Naive thymus-derived CD4-positive, alpha-beta T cell (primary cell): ENCODE data around the gene SELPLG. TPM values are rescaled to one million over a fixed set of nuclear protein-coding genes. Genes with fewer than 3 reads are reported as not detected.

ENCODE experiments used
- ATAC-seq: fragments of 150-1000 bp; cut with Tn5 transposase; 2 replicates; pipeline ENCODE4 v1.10.0; 2021; ENCODE audit warnings: mild to moderate bottlenecking, moderate library complexity
- CTCF ChIA-PET: fragments of 350-600 bp; sonication (Branson Sonifier 250); formaldehyde crosslinking; loops from one replicate; lab custom pipeline; 2021; ENCODE audit warnings: antibody characterized with exemption; lab: Charles Lee
- POLR2A ChIA-PET: fragments of 350-600 bp; sonication (Branson Sonifier 250); formaldehyde crosslinking; loops from one replicate; lab custom pipeline; 2021; ENCODE audit warnings: antibody characterized with exemption, inconsistent platforms; lab: Charles Lee
- DNase-seq, 9 donors: peaks; one replicate each; pipeline versions ENCODE4 v3.0.0 to v3.0.0-alpha.2; 2020 to 2022; ENCODE audit warnings: mixed read lengths in 1 of 9
- H3K27ac ChIP-seq: one replicate; pipeline ENCODE4 v1.7.0; 2013; ENCODE audit warnings: mild to moderate bottlenecking, low read depth, low read length, moderate library complexity
- H3K27me3 ChIP-seq, 2 donors: one replicate each; pipeline ENCODE4 v1.7.0; 2013; ENCODE audit warnings: low read length in 2 of 2, mild to moderate bottlenecking in 2 of 2, moderate library complexity in 2 of 2; ENCODE audit not compliant: control insufficient read depth in 2 of 2, insufficient read depth in 2 of 2
- H3K36me3 ChIP-seq, 3 experiments: 1 replicate in 2 of 3; 2 replicates in 1 of 3; pipeline ENCODE4 v1.7.0; 2013; ENCODE audit warnings: low read length in 3 of 3, mild to moderate bottlenecking in 3 of 3, moderate library complexity in 1 of 3; ENCODE audit not compliant: insufficient read depth in 3 of 3, control insufficient read depth in 2 of 3
- H3K4me1 ChIP-seq, 2 donors: one replicate each; pipeline ENCODE4 v1.7.0; 2013; ENCODE audit warnings: low read length in 2 of 2, mild to moderate bottlenecking in 2 of 2, moderate library complexity in 1 of 2; ENCODE audit not compliant: control insufficient read depth in 2 of 2, insufficient read depth in 2 of 2
- H3K4me3 ChIP-seq: 2 replicates; pipeline ENCODE4 v1.7.0; 2013; ENCODE audit warnings: mild to moderate bottlenecking, low read length
- H3K9me3 ChIP-seq, 3 experiments: 1 replicate in 2 of 3; 2 replicates in 1 of 3; pipeline ENCODE4 v1.7.0; 2013; ENCODE audit warnings: low read length in 3 of 3; ENCODE audit not compliant: control insufficient read depth in 2 of 3
- H3K27ac Mint-ChIP-seq, 9 donors: one replicate each; pipeline ENCODE4 v1.8.0; 2020 to 2022; ENCODE audit warnings: mixed read lengths in 9 of 9, mild to moderate bottlenecking in 8 of 9, moderate library complexity in 5 of 9, inconsistent platforms in 2 of 9
- H3K27me3 Mint-ChIP-seq, 5 donors: one replicate each; pipeline ENCODE4 v1.8.0; 2021 to 2022; ENCODE audit warnings: mixed read lengths in 5 of 5, mild to moderate bottlenecking in 1 of 5
- H3K36me3 Mint-ChIP-seq, 5 donors: one replicate each; pipeline ENCODE4 v1.8.0; 2020 to 2022; ENCODE audit warnings: mixed read lengths in 5 of 5, mild to moderate bottlenecking in 3 of 5, inconsistent platforms in 1 of 5
- H3K4me1 Mint-ChIP-seq, 7 donors: one replicate each; pipeline ENCODE4 v1.8.0; 2020 to 2022; ENCODE audit warnings: mixed read lengths in 7 of 7, mild to moderate bottlenecking in 3 of 7, inconsistent platforms in 1 of 7
- H3K4me3 Mint-ChIP-seq, 10 donors: one replicate each; pipeline ENCODE4 v1.8.0; 2020 to 2022; ENCODE audit warnings: mild to moderate bottlenecking in 10 of 10, mixed read lengths in 10 of 10, moderate library complexity in 6 of 10, inconsistent platforms in 2 of 10
- H3K9me3 Mint-ChIP-seq, 11 donors: one replicate each; pipeline ENCODE4 v1.8.0; 2020 to 2022; ENCODE audit warnings: mixed read lengths in 11 of 11, mild to moderate bottlenecking in 4 of 11, inconsistent platforms in 1 of 11, moderate library complexity in 1 of 11
- intact Hi-C, 2 donors: fragments of 100-400 bp; cut with micrococcal nuclease; formaldehyde crosslinking; loops; one replicate each; pipeline ENCODE4 v1.15.1; 2023
- polyA plus RNA-seq, 2 donors: library from polyadenylated mRNA; unstranded; fragments of 300-500 nt; fragmentation: Illumina TruSeq; gene quantifications; one replicate each; pipeline ENCODE4 v1.2.3, GENCODE V29; 2021
- total RNA-seq, 6 experiments: library from RNA in 5 of 6; stranded (reverse) in 5 of 6; gene quantifications; 1 replicate in 5 of 6; 2 replicates in 1 of 6; pipeline ENCODE4 v1.2.3 and lab custom pipeline; 2021 to 2026

The SELPLG gene
- total and polyA plus RNA-seq, 7 experiments from 2014 or later, result 54.3 to 831 (median 161) TPM

DNA sequence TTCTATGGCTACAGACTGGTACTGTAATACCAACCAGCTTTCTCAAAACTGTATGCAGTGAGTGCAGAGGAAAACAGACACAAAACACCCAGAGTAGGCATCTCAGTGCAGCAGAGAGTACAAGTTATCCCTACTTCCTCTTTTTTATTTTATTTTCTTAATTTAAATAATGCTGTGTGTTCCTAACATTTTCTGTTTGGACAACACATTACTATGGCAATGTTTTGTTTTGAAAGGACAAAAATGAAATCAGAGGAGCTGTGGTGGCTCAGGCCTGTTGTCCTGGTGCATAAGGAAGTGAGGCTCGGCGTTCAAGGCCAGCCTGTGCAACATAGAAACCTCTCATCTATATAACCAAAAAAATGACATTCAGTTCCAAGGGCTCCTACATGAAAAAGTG lies 33.7 kb upstream of the SELPLG start:
- no peak overlapping the region for H3K4me3 ChIP-seq
- Mint-ChIP-seq H3K4me3 (no peak overlapping the region), H3K9me3 (no peaks in the 10 kb centered on the region), H3K27ac (no peak overlapping the region), H3K36me3 (no peaks in the 10 kb centered on the region), H3K27me3 (no peaks in the 10 kb centered on the region), H3K4me1 (peaks cover 5 to 17% (median 12%) of the 10 kb centered on the region in 7 donors)
- H3K27me3 ChIP-seq, result no peaks in the 10 kb centered on the region
- intact Hi-C loops, result loop anchor here in 1 of 2 donors (10.0 kb wide), 1 partner anchor 717 kb away; no protein-coding TSS in a partner anchor
- ATAC-seq, result peak; percentile 65
- no peak for DNase-seq
- ChIA-PET CTCF (interaction anchor here (1.2 to 6.5 kb wide), 6 partner anchors 12 to 139 kb away, joined by 3 to 145 read pairs (median 4); no protein-coding TSS in a partner anchor), POLR2A (interaction anchor here (1.9 kb wide), 1 partner anchor 136 kb away, joined by 6 read pairs; no protein-coding TSS in a partner anchor)
- no peaks in the 10 kb centered on the region for H3K9me3 ChIP-seq
- no peak overlapping the region for H3K27ac ChIP-seq
- H3K4me1 ChIP-seq, result peaks cover 0 to 3% of the 10 kb centered on the region in 2 donors
- H3K36me3 ChIP-seq, result no peaks in the 10 kb centered on the region

GRCh38 chr12:108666401-108666881 lies 32.7 kb upstream of the SELPLG start:
- no peaks in the 10 kb centered on the region for H3K9me3 ChIP-seq
- H3K27ac Mint-ChIP-seq, result no peak overlapping the region
- H3K4me3 Mint-ChIP-seq, result no peak overlapping the region
- no peaks in the 10 kb centered on the region for H3K36me3 ChIP-seq
- intact Hi-C loops, result loop anchor here in 1 of 2 donors (10.0 kb wide), 1 partner anchor 718 kb away; no protein-coding TSS in a partner anchor
- no peaks in the 10 kb centered on the region for H3K27me3 Mint-ChIP-seq
- H3K9me3 Mint-ChIP-seq, result no peaks in the 10 kb centered on the region
- ChIA-PET POLR2A (interaction anchor here (0.6 to 1.9 kb wide), 3 partner anchors 49 to 137 kb away, joined by 3 to 6 read pairs (median 3); no protein-coding TSS in a partner anchor), CTCF (interaction anchor here (0.6 to 6.5 kb wide), 13 partner anchors 13 to 285 kb away, joined by 3 to 145 read pairs (median 3); no protein-coding TSS in a partner anchor)
- H3K36me3 Mint-ChIP-seq, result no peaks in the 10 kb centered on the region
- H3K4me3 ChIP-seq, result no peak overlapping the region
- H3K27ac ChIP-seq, result no peak overlapping the region
- H3K27me3 ChIP-seq, result no peaks in the 10 kb centered on the region
- ATAC-seq (no peak), DNase-seq (no peak)
- peaks cover 0 to 3% of the 10 kb centered on the region in 2 donors for H3K4me1 ChIP-seq
- H3K4me1 Mint-ChIP-seq, result peaks cover 5 to 17% (median 12%) of the 10 kb centered on the region in 7 donors

GRCh38 chr12:108665608-108666202 lies 32.0 kb upstream of the SELPLG start:
- ATAC-seq (no peak), DNase-seq (no peak)
- no peaks in the 10 kb centered on the region for H3K27me3 ChIP-seq
- CTCF ChIA-PET, result interaction anchor here (0.6 to 6.5 kb wide), 21 partner anchors 13 to 285 kb away, joined by 3 to 145 read pairs (median 4); partner anchors contain the start of gene ISCU
- no peak overlapping the region for H3K27ac ChIP-seq
- H3K36me3 ChIP-seq, result no peaks in the 10 kb centered on the region
- Mint-ChIP-seq H3K27me3 (no peaks in the 10 kb centered on the region), H3K4me3 (no peak overlapping the region), H3K4me1 (peaks cover 5 to 17% (median 12%) of the 10 kb centered on the region in 7 donors), H3K9me3 (no peaks in the 10 kb centered on the region), H3K36me3 (no peaks in the 10 kb centered on the region), H3K27ac (peak overlapping the region in 1 of 9 donors; percentile 18)
- POLR2A ChIA-PET, result interaction anchor here (0.6 to 3.8 kb wide), 5 partner anchors 31 to 138 kb away, joined by 3 to 44 read pairs (median 6); partner anchors contain the start of gene SELPLG
- H3K9me3 ChIP-seq, result no peaks in the 10 kb centered on the region
- intact Hi-C loops, result loop anchor here (1.0 to 10.0 kb wide), 3 partner anchors 25 to 719 kb away; no protein-coding TSS in a partner anchor
- H3K4me3 ChIP-seq, result no peak overlapping the region
- peaks cover 0 to 3% of the 10 kb centered on the region in 2 donors for H3K4me1 ChIP-seq

- no peaks in the 10 kb centered on the region for H3K9me3 ChIP-seq
- Mint-ChIP-seq H3K4me1 (peaks cover 5 to 17% (median 12%) of the 10 kb centered on the region in 7 donors), H3K36me3 (no peaks in the 10 kb centered on the region), H3K4me3 (peak overlapping the region in 1 of 10 donors; percentile 24), H3K27me3 (no peaks in the 10 kb centered on the region), H3K27ac (peak overlapping the region in 8 of 9 donors; percentile 8 to 84 (median 75)), H3K9me3 (no peaks in the 10 kb centered on the region)
- H3K27ac ChIP-seq, result no peak overlapping the region
- DNase-seq (peak; percentile 35 to 83 (median 78)), ATAC-seq (peak; percentile 97)
- H3K4me3 ChIP-seq, result no peak overlapping the region
- ChIA-PET CTCF (interaction anchor here (0.6 to 6.5 kb wide), 35 partner anchors 9 to 430 kb away, joined by 3 to 145 read pairs (median 5); partner anchors contain the start of genes ALKBH2, ISCU and SELPLG), POLR2A (interaction anchor here (0.8 to 3.8 kb wide), 8 partner anchors 16 to 139 kb away, joined by 3 to 44 read pairs (median 4); partner anchors contain the start of genes ISCU and SELPLG)
- intact Hi-C loops, result loop anchor here (1.0 to 10.0 kb wide), 11 partner anchors 26 to 720 kb away; partner anchors contain the start of genes ALKBH2 (in 2 of the 2) and CORO1C (in 2 of the 2)
- no peaks in the 10 kb centered on the region for H3K27me3 ChIP-seq
- no peaks in the 10 kb centered on the region for H3K36me3 ChIP-seq
- H3K4me1 ChIP-seq, result peaks cover 0 to 3% of the 10 kb centered on the region in 2 donors
Observed at GRCh38 chr12:108664338-108665258, 30.9 kb upstream of the SELPLG start.

DNA sequence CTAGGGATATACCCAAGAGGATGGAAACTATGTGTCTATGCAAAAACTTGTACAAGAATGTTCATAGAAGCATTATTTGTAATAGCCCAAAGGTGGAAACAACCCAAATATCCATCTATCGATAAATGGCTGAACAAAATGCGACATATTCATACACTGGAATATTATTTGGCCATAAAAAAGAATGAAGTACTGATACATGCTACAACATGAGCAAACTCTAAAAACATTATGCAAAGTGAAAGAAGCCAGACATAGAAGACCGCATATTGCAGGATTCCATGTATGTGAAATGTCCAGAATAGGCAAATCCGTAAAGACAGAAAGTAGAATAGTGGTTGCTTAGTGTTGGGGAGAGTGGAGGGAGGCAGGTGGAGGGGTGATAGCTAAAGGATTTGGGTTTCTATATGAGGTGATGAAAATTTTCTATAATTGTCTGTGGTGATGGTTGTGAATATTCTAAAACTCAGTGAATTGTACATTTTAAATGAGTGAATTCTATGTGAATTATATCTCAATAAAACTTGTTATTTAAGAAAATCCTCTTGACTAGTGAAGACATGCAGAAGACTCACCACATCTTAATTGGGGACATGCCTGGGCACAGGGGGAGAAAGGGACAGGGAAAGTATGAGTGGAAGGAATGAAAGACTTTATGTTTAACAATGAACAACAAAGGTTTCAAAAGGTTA lies 29.8 kb upstream of the SELPLG start:
- no peaks in the 10 kb centered on the region for H3K27me3 ChIP-seq
- Mint-ChIP-seq H3K36me3 (peaks cover 0 to 3% (median 0%) of the 10 kb centered on the region in 5 donors), H3K27ac (peak overlapping the region in 7 of 9 donors; percentile 30 to 84 (median 63)), H3K4me3 (no peak overlapping the region), H3K4me1 (peaks cover 5 to 17% (median 12%) of the 10 kb centered on the region in 7 donors), H3K27me3 (no peaks in the 10 kb centered on the region), H3K9me3 (no peaks in the 10 kb centered on the region)
- H3K9me3 ChIP-seq, result no peaks in the 10 kb centered on the region
- no peak for DNase-seq
- H3K4me1 ChIP-seq, result peaks cover 0 to 3% of the 10 kb centered on the region in 2 donors
- intact Hi-C loops, result loop anchor here (1.0 to 10.0 kb wide), 11 partner anchors 27 to 721 kb away; partner anchors contain the start of genes ALKBH2 (in 2 of the 2) and CORO1C (in 2 of the 2)
- ChIA-PET POLR2A (interaction anchor here (0.8 to 3.8 kb wide), 5 partner anchors 18 to 140 kb away, joined by 3 to 44 read pairs (median 9); partner anchors contain the start of genes ISCU and SELPLG), CTCF (interaction anchor here (0.6 to 6.5 kb wide), 24 partner anchors 10 to 1632 kb away, joined by 3 to 145 read pairs (median 6); partner anchors contain the start of genes ALKBH2, ISCU and SELPLG)
- H3K36me3 ChIP-seq, result no peaks in the 10 kb centered on the region
- ATAC-seq, result no peak
- no peak overlapping the region for H3K4me3 ChIP-seq
- H3K27ac ChIP-seq, result no peak overlapping the region
